Measurements from ENCODE around the gene ANTXR1.

The ANTXR1 gene

GRCh38 chr2:69031466-69031865 is 18.5 kb downstream of the ANTXR1 start:
- in situ Hi-C loops (cut with MboI; ENCODE audit: low sequenced_read_pairs), result no loop called here

GRCh38 chr2:69032336-69032735 is 19.4 kb downstream of the ANTXR1 start:
- in situ Hi-C loops (cut with MboI; ENCODE audit: low sequenced_read_pairs), result no loop called here

GRCh38 chr2:69033461-69034095 is 20.6 kb downstream of the ANTXR1 start:
- in situ Hi-C loops (cut with MboI; ENCODE audit: low sequenced_read_pairs), result no loop called here

GRCh38 chr2:69034122-69034521 is 21.1 kb downstream of the ANTXR1 start:
- in situ Hi-C loops (cut with MboI; ENCODE audit: low sequenced_read_pairs), result no loop called here

GRCh38 chr2:69034845-69035244 is 21.9 kb downstream of the ANTXR1 start:
- in situ Hi-C loops (cut with MboI; ENCODE audit: low sequenced_read_pairs), result no loop called here

- in situ Hi-C loops (cut with MboI; ENCODE audit: low sequenced_read_pairs), result no loop called here
These were observed 23.9 kb downstream of the ANTXR1 start for GRCh38 chr2:69036926-69037325.

- in situ Hi-C loops (cut with MboI; ENCODE audit: low sequenced_read_pairs), result no loop called here
These were observed 28.2 kb downstream of the ANTXR1 start for GRCh38 chr2:69041214-69041613.

GRCh38 chr2:69043736-69044400 is 30.9 kb downstream of the ANTXR1 start:
- in situ Hi-C loops (cut with MboI; ENCODE audit: low sequenced_read_pairs), result no loop called here

GRCh38 chr2:69046221-69046662 is 33.3 kb downstream of the ANTXR1 start:
- in situ Hi-C loops (cut with MboI; ENCODE audit: low sequenced_read_pairs), result no loop called here

- in situ Hi-C loops (cut with MboI; ENCODE audit: low sequenced_read_pairs), result no loop called here
These were observed 34.7 kb downstream of the ANTXR1 start for GRCh38 chr2:69047625-69048145.

GRCh38 chr2:69050802-69051201 is 37.8 kb downstream of the ANTXR1 start:
- in situ Hi-C loops (cut with MboI; ENCODE audit: low sequenced_read_pairs), result no loop called here

- in situ Hi-C loops (cut with MboI; ENCODE audit: low sequenced_read_pairs), result no loop called here
These were observed 40.5 kb downstream of the ANTXR1 start for GRCh38 chr2:69053416-69053965.

- in situ Hi-C loops (cut with MboI; ENCODE audit: low sequenced_read_pairs), result no loop called here
These were observed 41.5 kb downstream of the ANTXR1 start for GRCh38 chr2:69054431-69054830.

- in situ Hi-C loops (cut with MboI; ENCODE audit: low sequenced_read_pairs), result no loop called here
These were observed 42.9 kb downstream of the ANTXR1 start for GRCh38 chr2:69055688-69056470.

- in situ Hi-C loops (cut with MboI; ENCODE audit: low sequenced_read_pairs), result no loop called here
These were observed 44.7 kb downstream of the ANTXR1 start for GRCh38 chr2:69057660-69058059.

- in situ Hi-C loops (cut with MboI; ENCODE audit: low sequenced_read_pairs), result no loop called here
These were observed 46.8 kb downstream of the ANTXR1 start for GRCh38 chr2:69059731-69060290.

- in situ Hi-C loops (cut with MboI; ENCODE audit: low sequenced_read_pairs), result no loop called here
These were observed 48.0 kb downstream of the ANTXR1 start for GRCh38 chr2:69060938-69061501.

GRCh38 chr2:69061525-69061924 is 48.5 kb downstream of the ANTXR1 start:
- in situ Hi-C loops (cut with MboI; ENCODE audit: low sequenced_read_pairs), result no loop called here

- in situ Hi-C loops (cut with MboI; ENCODE audit: low sequenced_read_pairs), result no loop called here
These were observed 49.5 kb downstream of the ANTXR1 start for GRCh38 chr2:69062307-69062962.

GRCh38 chr2:69065735-69066336 is 52.9 kb downstream of the ANTXR1 start:
- in situ Hi-C loops (cut with MboI; ENCODE audit: low sequenced_read_pairs), result no loop called here
